GM21723 (cell line): ENCODE data around the gene GNB5.
"Not testable (repeated sequence)": the region's sequence is repeated elsewhere in the genome, so short reads cannot be mapped to it uniquely, and the experiment has no call there.

Source experiments
- ATAC-seq: cut with Tn5 transposase; IDR thresholded peaks from one replicate; pipeline ENCODE4 v1.9.1; 2021; ENCODE audit warnings: mild to moderate bottlenecking, moderate library complexity; ENCODE audit not compliant: unreplicated experiment

The GNB5 gene

DNA sequence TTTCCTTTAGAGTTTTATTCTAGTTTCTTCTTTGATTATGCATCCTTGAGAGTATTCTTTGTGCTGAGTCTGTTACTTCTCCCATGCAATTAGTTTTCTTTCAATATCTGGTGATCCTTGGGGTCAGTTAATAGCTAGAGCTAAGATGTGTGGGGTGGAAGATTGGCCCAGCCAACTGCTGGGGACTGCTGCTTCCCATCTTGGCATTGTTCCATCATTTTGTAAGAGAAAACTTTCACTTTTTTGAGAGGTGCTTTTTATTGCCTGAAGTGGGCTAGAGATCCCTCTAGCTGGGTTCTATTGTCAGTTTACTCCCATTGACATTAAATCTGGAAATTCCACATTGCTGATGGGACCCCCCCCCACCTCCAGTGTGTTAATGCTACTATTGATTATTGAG lies 94.0 kb downstream of the GNB5 start:
- no peak for ATAC-seq

DNA sequence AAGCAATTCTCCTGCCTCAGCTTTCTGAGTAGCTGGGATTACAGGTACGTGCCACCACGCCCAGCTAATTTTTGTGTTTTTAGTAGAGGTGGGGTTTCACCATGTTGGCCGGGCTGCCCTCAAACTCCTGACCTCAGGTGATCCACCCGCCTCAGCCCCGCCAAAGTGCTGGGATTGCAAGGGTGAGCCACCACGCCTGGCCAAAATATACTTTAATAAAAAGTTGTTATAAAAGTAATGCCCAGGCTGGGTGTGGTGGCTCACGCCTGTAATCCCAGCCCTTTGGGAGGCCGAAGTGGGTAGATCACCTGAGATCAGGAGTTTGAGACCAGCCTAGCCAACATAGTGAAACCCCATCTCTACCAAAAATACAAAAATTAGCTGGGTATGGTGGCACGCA lies 94.7 kb downstream of the GNB5 start:
- ATAC-seq: not testable (repeated sequence)

DNA sequence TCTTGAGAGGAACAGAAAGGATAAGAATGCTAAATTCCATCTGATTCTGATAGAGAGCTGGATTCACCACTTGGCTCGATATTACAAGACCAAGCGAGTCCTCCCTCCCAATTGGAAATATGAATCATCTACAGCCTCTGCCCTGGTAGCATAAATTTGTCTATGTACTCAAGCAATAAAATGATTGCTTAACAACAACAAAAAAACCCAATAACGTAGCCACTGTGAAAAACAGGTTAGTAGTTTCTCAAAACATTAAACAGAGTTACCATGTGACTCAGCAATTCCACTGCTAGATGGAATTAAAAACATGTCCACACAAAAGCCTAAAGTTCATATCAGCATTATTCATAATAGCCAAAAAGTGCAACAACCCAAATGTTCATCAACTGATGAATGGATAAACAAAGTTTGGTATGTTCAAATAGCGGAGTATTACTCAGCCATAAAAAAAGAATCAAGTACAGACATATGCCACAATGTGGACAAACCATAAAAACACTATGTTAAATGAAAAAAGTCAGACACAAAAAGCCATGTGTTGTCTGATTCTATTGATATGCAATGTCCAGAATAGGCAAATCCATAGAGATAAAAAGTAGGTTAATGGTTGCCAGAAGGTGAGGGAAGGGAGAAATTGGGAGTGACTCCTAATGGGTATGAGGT lies 95.5 kb downstream of the GNB5 start:
- ATAC-seq: no peak

DNA sequence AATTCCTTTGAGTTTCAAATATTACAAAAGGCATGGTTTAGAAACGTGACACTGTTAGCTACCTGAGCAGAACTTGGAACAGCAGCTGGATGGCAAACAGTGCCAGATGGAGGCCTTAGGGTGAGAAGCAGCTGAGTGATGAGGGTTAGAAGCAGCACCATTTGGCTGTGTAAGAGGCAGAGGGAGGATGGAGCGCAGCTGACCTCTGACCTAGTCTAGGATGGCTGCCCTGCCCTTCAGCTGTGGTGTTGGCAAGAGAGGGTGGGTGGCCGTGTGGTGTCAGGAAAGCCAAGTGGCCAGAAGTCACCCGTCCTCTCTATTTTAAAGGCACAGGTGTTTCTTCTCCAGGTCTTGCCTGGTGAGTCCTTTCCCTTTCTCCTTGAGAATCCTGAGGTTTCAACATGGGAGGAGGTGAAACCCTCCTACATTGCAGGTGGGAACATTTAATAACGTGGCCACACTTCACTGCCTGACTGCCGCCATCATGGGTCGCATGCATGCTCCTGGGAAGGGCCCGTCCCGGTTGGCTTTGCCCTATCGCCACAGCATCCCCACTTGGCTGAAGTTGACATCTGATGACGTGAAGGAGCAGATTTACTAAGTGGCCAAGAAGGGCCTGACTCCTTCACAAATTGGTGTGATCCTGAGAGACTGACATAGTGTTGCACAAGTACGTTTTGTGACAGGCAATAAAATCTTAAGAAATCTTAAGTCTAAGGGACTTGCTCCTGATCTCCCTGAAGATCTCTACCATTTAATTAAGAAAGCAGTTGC lies 96.2 kb downstream of the GNB5 start:
- no peak for ATAC-seq

DNA sequence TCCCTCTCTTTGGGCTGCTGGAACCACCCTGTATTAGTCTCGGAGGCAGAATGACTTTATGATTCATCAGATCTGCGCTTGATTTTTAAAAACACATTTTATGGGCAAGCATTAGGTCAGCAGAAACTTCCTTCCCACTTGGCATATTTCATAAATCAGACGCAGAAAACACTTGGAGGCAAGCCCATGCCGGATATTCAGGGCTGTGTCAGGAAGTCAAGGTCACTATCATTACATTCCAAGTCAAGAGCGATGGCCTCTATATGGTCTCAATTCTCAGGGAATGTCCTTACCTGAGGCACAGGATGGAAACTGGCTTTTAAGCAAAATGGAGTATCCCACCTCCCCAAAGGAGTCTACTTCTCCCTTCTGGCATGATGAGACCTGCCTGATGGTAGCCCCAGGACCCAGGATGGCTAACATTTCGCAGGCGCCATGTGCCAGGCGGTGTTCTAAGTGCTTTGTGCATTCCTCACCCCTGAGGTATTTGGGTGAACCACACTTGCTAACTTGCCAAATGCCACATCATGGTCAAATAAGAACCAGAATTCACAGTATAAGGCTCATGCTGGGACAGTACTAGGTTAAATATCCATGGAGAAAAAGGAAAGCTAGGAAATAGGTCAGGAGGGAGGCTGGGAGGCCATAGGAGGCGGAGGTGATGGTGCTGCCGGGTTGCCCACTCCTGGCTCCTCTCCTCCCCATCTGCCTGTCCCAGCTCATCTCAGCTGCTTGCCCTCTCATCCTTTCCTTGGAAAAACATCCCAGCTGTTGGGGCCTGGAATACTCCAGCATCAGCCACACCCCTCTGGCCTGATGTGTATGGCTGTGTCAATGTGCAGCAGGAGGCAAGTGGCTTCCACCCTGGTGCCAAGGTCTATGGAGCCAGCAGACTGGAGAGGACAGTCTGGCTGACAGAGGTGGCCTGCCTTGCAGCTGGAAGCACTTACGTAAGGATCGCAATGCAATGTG lies 97.4 kb downstream of the GNB5 start:
- no peak for ATAC-seq

DNA sequence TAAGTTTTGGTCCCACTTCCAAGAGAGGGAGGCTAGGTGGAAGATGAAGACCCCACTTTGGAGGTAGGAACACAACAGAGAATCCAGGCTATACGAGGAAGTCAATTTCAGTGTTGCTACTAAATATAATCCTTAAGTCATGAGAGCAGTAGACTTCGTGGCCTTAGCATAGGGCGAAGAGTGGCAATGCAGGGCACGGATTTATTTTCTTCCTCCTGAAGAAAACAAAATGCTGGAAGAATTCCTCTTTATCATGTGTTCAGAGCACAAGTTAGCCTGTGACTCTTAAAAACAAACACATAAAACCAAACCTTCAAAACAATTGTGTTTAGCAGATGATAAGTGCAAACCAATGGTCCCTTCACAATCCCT lies 98.0 kb downstream of the GNB5 start:
- no peak for ATAC-seq

DNA sequence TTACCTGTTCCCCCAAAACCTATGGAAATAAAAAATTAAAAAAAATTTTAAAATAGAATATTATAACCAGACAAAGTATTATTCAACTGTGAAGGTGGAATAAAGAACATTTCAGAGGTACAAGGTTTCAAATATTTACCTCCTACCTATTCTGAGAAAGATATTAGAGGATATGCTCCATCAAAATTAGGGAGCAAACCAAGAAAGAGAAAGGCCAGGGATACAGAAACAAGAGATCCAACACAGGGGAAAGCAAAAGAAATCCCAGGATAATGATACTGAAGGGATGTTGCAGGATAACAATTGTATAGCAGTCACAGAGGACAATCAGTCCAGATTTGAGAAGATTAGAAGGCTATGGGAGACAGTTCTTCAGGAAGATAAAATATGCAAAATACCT lies 101.0 kb downstream of the GNB5 start:
- ATAC-seq: no peak

DNA sequence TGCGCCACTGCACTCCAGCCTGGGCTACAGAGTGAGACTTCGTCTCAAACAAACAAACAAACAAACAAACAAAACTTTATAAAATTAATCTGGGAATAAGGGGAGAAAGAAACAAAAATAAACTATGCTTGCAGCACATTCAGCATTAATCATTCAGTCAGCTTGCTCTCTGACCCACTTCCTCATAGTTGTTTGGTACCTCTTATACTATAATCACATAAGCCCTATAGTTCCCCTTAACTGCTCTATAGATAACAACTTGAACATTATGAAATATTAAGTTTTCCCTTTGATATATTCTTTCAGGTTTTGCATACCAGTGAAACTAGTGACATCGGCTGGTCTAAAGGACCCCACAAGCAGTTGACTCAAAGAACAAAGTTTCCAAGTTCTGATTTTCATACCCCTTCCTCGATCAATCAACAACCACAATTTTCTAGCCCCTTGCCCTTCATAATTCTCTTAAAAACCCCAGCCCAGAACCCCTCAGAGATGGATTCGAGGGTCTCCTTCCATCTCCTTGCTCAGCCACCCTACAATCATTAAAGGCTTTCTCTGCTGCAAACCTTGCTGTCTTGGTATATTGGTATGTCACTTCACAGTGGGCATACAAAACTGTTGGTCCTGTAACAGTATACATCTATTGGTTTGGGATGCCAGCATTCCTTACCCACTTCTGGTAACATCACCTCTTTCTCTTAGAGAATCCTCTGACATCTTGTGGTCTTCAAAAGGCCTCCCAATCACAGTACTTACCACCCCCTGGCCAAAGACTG lies 105.0 kb downstream of the GNB5 start:
- ATAC-seq: no peak

DNA sequence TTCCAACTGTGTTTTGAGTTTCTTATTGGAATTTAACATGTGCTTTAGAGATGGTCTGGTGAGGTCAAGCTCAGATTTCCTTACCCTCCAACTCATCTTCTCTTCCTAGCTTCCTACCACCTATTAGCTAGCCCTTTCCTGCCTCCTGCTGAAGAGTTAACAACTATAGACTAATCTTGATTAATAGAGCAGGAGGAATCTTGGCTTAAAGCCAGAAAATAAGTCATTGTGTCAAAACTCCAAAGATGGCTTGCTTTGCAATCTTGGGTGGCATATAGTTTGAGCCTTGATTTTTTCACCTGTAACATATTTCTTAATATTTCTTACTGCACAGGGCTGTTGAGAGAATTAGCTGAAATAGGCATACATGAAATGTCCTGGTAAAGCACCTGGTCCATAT lies 105.9 kb downstream of the GNB5 start:
- ATAC-seq: no peak

DNA sequence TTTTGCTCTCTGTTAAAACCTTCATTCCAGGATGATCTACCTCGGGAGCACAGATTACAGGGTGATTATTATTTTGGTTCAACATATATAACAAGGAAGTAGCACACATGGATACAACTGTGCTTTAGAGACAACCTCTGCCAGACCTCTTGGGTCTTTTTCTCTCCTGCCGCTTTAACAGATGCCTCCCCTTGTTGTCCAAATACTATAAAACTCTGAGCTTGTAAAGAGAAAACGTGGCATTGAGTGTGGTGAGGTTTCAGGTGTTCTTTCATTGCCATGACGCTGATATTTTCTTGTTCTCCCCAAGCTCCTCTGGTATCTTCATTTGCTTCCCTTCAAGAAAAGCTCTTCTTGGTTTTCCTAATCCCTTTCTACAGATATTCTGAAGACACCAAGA lies 107.6 kb downstream of the GNB5 start:
- ATAC-seq: no peak

DNA sequence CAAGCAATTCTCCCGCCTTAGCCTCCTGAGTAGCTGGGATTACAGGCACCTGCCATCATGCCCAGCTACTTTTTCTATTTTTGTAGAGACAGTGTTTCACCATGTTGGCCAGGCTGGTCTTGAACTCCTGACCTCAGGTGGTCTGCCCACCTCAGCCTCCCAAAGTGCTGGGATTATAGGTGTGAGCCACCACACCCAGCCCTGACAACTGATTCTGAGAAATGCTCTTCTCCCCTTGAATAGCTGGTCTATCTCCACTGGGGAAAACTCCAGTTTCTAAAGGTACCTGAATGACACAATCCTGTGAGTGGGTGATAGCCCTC lies 108.2 kb downstream of the GNB5 start:
- not testable (repeated sequence) for ATAC-seq

DNA sequence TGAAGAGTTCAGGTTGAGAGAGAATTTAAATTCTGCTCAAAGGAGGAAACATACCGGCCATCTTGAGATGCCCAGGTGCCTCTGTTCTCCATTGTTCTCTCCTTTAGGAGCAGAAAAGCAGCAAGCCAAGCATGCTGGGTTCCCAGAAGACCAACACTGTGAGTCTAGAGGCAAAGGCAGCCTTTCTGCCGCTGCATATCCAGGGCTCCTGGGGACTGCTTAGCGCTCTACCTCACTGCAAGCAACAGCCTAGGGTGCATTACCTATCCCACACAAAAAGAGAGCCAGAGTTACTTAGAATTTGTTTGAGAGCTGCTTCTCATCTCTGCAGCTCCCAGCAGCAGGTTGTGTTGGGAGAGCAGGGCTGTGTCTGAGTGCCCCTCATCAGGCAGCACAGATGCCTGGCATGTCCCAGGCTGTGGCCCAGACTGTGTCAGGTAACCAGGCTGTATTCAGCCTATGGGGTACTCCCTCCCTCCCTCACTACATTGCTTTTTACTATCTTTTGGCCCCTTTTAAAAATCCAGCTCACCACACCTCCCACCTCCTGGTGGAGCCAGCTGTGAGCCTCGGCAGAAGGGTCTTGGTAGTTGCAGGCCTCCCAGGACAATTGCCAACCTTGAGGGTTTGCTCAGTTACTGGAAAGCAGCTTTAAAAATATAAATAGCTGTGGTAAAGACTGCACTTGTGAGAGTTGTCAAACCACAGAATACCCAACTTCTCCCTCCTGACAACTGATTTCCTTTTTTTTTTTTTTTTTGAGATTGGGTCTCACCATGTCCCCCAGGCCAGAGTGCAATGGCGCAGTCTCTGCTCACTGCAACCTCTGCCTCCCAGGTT lies 108.8 kb downstream of the GNB5 start:
- peak; percentile 76 for ATAC-seq

DNA sequence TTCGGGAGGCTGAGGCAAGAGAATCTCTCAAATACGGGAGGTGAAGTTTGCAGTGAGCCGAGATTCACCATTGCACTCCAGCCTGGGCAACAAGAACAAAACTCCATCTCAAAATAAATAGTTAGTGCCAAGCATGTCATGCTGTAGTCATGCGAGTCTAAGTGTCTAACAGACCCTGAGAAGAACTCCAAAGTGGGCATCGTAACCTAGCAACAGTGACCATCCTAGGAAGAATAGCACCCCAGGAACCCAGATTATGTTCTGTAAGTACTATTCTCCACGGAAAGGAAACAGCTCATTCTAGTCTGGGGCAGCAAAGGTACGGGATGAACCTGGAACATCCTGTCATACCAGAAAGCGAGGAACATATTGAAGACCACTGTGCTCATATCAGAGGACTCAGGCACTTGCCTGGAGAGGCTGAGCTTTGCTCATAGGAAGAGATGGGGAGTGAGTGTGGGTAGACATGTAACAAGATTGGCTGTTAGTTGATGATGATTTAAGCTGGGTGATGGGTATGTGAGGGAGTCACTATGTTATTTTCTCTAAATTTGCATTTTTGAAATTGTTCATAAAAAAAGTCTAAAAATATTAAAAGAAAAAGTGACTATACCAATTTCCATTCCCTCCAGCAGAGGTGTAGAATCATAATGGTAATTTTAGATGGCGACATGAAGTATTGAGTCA lies 110.3 kb downstream of the GNB5 start:
- no peak for ATAC-seq

DNA sequence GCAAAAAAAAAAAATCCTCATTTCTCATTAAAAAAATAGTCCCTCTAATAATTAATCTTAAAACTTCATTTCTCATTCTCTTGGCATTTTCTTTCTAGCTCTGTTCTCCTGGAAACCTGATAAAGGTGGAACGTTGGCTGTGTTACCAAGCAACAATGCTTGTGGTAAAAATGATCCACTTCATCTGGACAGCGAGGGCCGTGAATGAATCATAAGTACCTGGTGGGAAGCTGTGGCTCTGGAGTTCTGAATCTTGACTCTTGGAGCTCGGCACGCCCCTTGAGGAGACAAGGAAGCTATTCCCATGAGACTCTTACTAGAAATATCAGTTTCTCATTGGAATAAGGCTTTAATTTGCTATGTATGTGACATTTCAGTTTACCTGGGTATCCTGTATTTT lies 111.2 kb downstream of the GNB5 start:
- ATAC-seq: no peak

DNA sequence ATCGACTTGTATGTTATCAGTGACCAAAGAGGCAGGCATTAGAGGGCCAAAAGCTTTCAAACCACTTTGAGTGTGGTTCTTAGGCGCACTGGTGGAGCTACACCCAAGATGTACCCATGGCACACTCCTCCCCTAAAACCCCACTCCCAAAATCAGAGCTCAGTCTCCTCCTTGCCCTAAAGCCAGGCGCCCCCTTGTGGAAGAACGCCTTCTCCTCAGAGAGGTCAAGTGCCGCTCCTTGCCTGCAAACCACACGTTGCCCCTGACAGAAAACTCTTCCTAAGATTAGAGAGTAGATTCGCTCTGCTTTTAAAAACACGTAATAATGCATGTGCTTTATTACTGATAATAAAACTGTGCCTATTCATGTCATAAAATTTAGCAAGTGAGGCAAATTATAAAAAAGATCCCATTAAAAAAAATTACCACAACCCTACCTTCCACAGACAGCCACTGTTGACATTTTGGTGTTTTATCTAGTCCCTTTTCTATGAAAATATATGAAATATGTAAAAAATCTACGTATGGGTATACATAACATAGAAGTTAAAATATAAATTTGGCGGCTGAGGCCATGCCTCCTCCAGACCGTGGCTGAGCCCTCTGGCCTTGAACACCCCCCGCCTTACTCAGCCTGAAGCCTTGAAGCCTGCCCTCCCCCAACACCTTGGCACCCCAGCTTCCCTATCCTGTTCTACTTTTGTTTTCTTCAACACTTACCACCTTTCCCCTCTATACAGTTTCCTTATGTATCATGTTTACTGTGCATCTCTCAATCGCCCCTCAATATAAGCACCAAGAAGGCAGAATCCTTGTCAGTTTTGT lies 112.1 kb downstream of the GNB5 start:
- no peak for ATAC-seq

DNA sequence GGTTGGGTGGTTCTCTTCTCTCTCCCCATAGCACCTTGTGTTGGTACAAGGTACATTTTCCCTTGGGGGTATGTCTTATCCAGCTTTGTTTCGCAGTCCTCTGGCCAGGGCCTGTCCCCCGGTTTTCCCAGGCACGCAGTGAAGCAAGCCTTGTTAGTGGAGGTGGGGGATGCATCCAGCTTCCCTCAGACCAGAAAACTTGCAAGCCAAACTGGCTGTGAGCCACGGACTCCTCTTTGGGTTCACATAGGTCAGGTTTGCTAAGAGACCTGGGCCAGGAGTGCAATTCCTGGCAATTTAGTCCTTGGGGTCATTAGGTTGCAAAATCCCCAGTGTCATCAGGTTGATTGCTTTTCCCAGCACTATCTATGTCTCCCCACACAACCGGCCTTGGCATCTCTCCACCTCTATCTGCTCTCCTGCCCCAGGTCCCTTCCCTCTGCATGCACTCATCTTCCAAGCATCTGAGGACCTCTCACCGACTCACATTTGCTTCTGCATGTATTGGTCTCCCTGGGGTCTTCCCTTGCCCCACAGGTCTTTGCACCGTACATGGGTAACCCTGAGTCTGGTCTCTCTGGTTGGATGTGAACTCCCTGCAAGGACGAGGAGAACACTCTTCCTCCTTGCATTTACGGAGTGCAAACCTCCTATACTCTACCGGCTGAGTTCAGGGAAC lies 112.9 kb downstream of the GNB5 start:
- no peak for ATAC-seq

DNA sequence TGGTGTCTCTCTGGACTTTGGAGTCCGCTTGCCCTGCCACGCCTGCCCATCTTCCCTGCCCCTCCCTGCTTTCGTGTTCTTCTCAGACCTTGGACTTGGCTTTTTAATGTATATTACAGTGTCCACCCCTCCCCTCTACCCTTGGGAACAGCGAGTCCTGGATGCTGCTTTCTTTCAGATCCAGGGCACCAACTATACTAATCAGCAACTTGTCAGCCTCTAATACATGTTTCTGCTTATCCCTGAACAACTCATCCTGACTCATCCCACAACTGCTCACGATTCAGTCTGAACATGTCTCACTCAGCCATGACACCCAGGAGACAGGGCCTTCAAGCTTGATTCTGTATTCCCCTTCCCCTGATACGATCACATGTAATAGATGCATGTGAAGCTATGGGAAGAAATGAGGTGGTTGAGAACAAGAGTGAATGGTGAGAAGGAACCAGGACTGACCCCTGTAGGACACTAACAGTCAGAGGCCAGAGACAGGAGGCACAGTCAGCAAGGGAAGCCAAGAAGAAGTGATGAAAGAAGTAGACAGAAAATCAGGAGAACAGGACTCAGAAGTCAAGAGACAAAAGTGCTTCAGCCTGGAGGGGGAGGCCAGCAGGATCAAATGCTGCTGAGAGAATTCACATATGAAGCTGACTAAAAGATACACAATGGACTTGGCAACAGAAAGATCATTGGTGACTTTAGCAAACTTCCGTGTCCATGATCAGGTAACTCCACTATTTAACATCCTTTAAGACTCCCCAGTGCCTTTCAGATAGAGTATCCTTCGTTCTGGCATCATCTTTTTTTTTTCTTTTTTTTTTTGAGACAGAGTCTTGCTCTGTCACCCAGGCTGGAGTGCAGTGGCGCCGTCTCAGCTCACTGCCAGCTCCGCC lies 114.1 kb downstream of the GNB5 start:
- no peak for ATAC-seq
